HFFc6 (cell line): ENCODE data around the gene OR6C74. TPM values are rescaled to one million over a fixed set of nuclear protein-coding genes. Genes with fewer than 3 reads are reported as not detected.

Experiments
- DNase-seq: peaks from one replicate; pipeline ENCODE4 v3.0.0-alpha.2; 2018
- H3K27ac Mint-ChIP-seq: 2 replicates; pipeline ENCODE4 v1.8.0; 2020; ENCODE audit warnings: mild to moderate bottlenecking, mixed read lengths
- H3K27me3 Mint-ChIP-seq: 2 replicates; pipeline ENCODE4 v1.8.0; 2021; ENCODE audit warnings: mild to moderate bottlenecking, moderate library complexity, mixed read lengths; ENCODE audit not compliant: insufficient read depth
- H3K36me3 Mint-ChIP-seq: 2 replicates; pipeline ENCODE4 v1.8.0; 2021; ENCODE audit warnings: low read depth, mixed read lengths
- H3K4me1 Mint-ChIP-seq: 2 replicates; pipeline ENCODE4 v1.8.0; 2020; ENCODE audit warnings: low read depth, mixed read lengths
- H3K4me3 Mint-ChIP-seq: 2 replicates; pipeline ENCODE4 v1.8.0; 2020; ENCODE audit warnings: mild to moderate bottlenecking, moderate library complexity, mixed read lengths
- H3K9me3 Mint-ChIP-seq: 2 replicates; pipeline ENCODE4 v1.8.0; 2020; ENCODE audit warnings: mild to moderate bottlenecking, mixed read lengths
- total RNA-seq, 6 experiments: library from RNA; stranded (reverse); fragmentation: NEBNext Ultra II Directional; extraction: Animal tissue kit (Norgen Biotek cat#: 25700); gene quantifications; 2 replicates in 1 of 6; 3 replicates in 5 of 6; pipeline ENCODE4 v1.2.3, GENCODE V29; 2021
- TF ChIP-seq, protein P1 (sequence below): fragments of 200-600 bp; sonication (generic); IDR thresholded peaks from 2 replicates; pipeline ENCODE4 v1.5.0; 2021; ENCODE audit warnings: antibody characterized with exemption, mild to moderate bottlenecking

The OR6C74 gene
- total RNA-seq, 6 experiments from 2014 or later, result not detected

DNA sequence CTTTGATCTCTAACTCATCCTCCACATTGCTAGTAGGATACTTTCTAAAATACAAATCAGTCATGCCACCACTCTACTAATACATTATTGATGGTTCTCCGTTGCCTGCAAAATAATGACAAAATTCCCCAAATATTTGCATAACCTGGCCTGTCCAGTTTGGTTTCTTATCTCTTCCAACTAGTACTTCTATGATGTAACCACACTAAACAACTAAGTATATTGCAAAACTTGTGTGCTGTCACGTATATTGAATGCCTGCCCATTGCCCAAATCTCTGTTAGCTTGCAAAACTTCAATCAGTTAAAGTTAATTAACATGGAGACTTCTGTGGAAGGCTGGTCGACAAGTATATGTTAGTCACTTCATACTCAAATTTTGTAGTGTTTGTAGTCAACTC lies 6.5 kb downstream of the OR6C74 start:
- DNase-seq, result no peak

DNA sequence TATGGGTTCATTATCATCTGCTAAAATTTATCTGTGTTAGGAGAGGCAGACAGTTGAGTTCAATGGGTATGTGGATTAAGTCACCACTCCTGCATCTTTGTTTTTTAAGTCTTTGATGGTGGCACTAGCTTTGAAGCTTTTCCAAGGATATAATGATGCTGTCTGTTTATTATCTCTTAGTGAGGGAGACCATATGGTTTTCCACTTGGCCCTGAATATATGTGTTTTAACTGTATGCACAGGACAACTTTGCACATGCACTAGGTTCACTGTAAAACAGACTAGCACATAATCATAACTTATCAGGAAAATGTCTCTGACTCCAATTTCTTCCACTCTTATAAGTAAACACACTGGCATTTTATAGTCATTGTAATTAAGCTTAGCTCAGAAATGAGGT lies 8.9 kb downstream of the OR6C74 start:
- H3K27me3 Mint-ChIP-seq, result no peaks in the 10 kb centered on the region
- H3K4me1 Mint-ChIP-seq, result no peaks in the 10 kb centered on the region
- H3K36me3 Mint-ChIP-seq, result no peaks in the 10 kb centered on the region

More for the DNA sequence above, 6.5 kb downstream of the OR6C74 start:
- TF ChIP-seq, protein P1, sequence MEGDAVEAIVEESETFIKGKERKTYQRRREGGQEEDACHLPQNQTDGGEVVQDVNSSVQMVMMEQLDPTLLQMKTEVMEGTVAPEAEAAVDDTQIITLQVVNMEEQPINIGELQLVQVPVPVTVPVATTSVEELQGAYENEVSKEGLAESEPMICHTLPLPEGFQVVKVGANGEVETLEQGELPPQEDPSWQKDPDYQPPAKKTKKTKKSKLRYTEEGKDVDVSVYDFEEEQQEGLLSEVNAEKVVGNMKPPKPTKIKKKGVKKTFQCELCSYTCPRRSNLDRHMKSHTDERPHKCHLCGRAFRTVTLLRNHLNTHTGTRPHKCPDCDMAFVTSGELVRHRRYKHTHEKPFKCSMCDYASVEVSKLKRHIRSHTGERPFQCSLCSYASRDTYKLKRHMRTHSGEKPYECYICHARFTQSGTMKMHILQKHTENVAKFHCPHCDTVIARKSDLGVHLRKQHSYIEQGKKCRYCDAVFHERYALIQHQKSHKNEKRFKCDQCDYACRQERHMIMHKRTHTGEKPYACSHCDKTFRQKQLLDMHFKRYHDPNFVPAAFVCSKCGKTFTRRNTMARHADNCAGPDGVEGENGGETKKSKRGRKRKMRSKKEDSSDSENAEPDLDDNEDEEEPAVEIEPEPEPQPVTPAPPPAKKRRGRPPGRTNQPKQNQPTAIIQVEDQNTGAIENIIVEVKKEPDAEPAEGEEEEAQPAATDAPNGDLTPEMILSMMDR, result no peak
- no peak overlapping the region for H3K27ac Mint-ChIP-seq
- H3K27me3 Mint-ChIP-seq, result no peaks in the 10 kb centered on the region
- no peak overlapping the region for H3K4me3 Mint-ChIP-seq
- no peaks in the 10 kb centered on the region for H3K36me3 Mint-ChIP-seq
- H3K4me1 Mint-ChIP-seq, result no peaks in the 10 kb centered on the region
- H3K9me3 Mint-ChIP-seq, result peaks cover 5% of the 10 kb centered on the region

DNA sequence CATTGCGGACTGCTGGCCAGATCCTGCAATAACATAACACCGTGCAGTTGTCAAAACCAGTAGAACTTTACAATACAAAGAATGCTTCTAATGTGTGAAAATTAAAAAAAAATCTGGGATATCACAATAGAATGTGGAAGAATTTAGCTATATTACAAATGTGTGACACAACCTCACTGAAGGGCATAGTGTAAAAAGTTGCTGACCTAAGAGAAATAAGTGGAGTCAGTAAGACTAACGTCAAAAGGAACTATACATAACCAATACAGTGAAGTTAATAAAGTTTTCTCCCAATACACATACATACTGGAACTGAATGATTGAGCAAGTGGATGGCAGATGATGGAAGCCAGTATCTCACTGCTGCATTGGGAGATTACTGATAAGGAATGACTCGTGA lies 12.4 kb downstream of the OR6C74 start:
- DNase-seq, result no peak
- H3K36me3 Mint-ChIP-seq, result no peaks in the 10 kb centered on the region
- no peak overlapping the region for H3K4me3 Mint-ChIP-seq
- H3K4me1 Mint-ChIP-seq, result no peaks in the 10 kb centered on the region
- TF ChIP-seq, protein P1, result no peak
- H3K27me3 Mint-ChIP-seq, result no peaks in the 10 kb centered on the region
- peaks cover 21% of the 10 kb centered on the region for H3K9me3 Mint-ChIP-seq
- H3K27ac Mint-ChIP-seq, result no peak overlapping the region

More for the DNA sequence above, 8.9 kb downstream of the OR6C74 start:
- peaks cover 17% of the 10 kb centered on the region for H3K9me3 Mint-ChIP-seq
- TF ChIP-seq, protein P1, result no peak
- DNase-seq, result no peak
- no peak overlapping the region for H3K27ac Mint-ChIP-seq
- H3K4me3 Mint-ChIP-seq, result no peak overlapping the region

DNA sequence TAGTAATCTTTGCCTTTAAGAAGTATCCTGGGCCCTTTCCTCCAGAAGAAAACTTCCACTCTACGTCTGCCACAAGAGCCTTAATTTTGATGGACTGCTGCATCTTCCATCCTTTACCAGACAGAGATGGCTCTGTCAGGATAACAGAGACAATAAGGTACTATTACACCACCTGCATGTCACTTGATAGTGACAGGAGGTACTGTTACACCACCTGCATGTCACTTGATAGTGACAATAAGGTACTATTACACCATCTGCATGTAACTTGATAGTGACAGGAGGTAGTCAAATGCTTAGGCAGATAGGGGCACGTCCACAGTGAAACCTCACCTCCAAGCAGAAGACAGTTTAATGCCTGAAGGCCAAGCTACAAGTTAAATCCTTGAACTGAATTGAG lies 13.9 kb downstream of the OR6C74 start:
- Mint-ChIP-seq H3K4me1 (no peaks in the 10 kb centered on the region), H3K9me3 (peaks cover 27% of the 10 kb centered on the region), H3K27me3 (no peaks in the 10 kb centered on the region)

DNA sequence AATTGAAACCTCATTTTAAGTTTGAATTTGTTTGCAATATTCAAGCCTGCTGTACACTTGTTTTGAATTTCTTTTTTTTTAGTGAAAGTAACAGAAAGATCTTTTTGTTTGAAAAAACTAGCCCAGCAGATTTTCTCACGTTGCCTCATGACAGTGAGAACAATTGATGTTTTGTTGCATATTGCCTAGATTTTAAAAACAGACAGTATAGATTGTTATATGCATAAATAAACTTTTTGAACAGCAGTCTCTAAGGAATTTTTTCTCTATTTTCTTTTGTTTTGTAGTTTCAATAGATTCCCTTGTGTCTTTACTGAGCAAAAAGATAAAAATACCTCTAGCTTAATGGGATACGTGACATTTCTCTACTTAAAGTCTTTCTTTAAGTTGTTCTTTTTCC lies 36.6 kb downstream of the OR6C74 start:
- Mint-ChIP-seq H3K4me1 (no peaks in the 10 kb centered on the region), H3K4me3 (no peak overlapping the region), H3K36me3 (0 out of 2 replicates have a peak, but pooled peaks cover 4% of the 10 kb centered on the region), H3K27me3 (no peaks in the 10 kb centered on the region), H3K9me3 (peaks cover 19% of the 10 kb centered on the region), H3K27ac (no peak overlapping the region)
- TF ChIP-seq, protein P1, result no peak
- no peak for DNase-seq

More for the DNA sequence above, 13.9 kb downstream of the OR6C74 start:
- no peak overlapping the region for H3K27ac Mint-ChIP-seq
- DNase-seq, result no peak
- TF ChIP-seq, protein P1, result no peak
- no peaks in the 10 kb centered on the region for H3K36me3 Mint-ChIP-seq
- no peak overlapping the region for H3K4me3 Mint-ChIP-seq

DNA sequence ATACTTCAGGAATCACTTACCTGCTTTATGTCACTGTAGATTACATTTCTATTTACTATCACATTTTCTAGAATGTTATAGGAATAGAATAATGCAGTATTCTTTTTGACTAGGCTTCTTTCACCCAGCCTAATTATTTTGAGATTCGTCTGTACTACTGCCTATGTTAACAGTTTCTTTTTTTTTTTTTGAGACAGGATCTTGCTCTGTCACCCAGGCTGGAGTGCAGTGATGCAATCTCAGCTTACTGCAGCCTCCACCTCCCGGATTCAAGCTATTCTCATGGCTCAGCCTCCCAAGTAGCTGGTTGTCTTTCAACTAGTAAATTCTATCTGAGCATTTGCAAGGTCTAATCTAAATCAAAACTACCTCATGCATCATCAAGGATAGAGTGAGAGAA lies 45.6 kb downstream of the OR6C74 start:
- H3K27ac Mint-ChIP-seq, result no peak overlapping the region
- no peaks in the 10 kb centered on the region for H3K36me3 Mint-ChIP-seq
- H3K4me1 Mint-ChIP-seq, result no peaks in the 10 kb centered on the region
- H3K4me3 Mint-ChIP-seq, result no peak overlapping the region
- TF ChIP-seq, protein P1, result no peak
- no peak for DNase-seq
- H3K9me3 Mint-ChIP-seq, result peaks cover 36% of the 10 kb centered on the region
- H3K27me3 Mint-ChIP-seq, result no peaks in the 10 kb centered on the region
